ENCODE results near the gene CLDN19. TPM values are rescaled to one million over a fixed set of nuclear protein-coding genes. Genes with fewer than 3 reads are reported as not detected.

CLDN19 gene
- total RNA-seq, 1 experiment from 2014 or later, result 12.5 TPM

GRCh38 chr1:42698081-42698813 is 41.8 kb downstream of the CLDN19 start:
- Histone ChIP-seq H3K9ac (ENCODE audit: extremely low read depth, insufficient read length, low read length) (no peak overlapping the region), H2AK5ac (ENCODE audit: insufficient read length, low read length) (no peak overlapping the region), H2BK20ac (ENCODE audit: low read depth, low read length, poor library complexity, severe bottlenecking) (no peak overlapping the region), H4K8ac (replicated peaks; ENCODE audit: insufficient read length, low read depth, low read length) (no peak overlapping the region), H3K79me1 (ENCODE audit: insufficient read depth, low read depth, low read length, poor library complexity, severe bottlenecking) (peaks cover 3% of the 10 kb centered on the region), H4K5ac (ENCODE audit: insufficient read length, low read depth, low read length) (no peak overlapping the region), H4K91ac (ENCODE audit: insufficient read length, low read depth, low read length) (no peak overlapping the region), H3K23ac (ENCODE audit: insufficient read length, low read depth, low read length) (no peak overlapping the region), H2BK120ac (ENCODE audit: low read depth, low read length, poor library complexity, severe bottlenecking) (no peak overlapping the region), H3K23me2 (ENCODE audit: insufficient read length, low read depth, low read length, poor library complexity, severe bottlenecking) (no peaks in the 10 kb centered on the region), H3K4me1 (ENCODE audit: insufficient read depth, low read length) (no peaks in the 10 kb centered on the region), H3K4me2 (ENCODE audit: insufficient read depth, insufficient read length, low read length) (no peak overlapping the region), H3K14ac (ENCODE audit: insufficient read depth, low read length) (no peak overlapping the region), H2BK15ac (ENCODE audit: low read depth, low read length) (no peak overlapping the region), H3K56ac (ENCODE audit: insufficient read length, low read depth, low read length) (no peak overlapping the region), H2BK12ac (ENCODE audit: insufficient read length, low read depth, low read length) (no peak overlapping the region), H3K27me3 (ENCODE audit: insufficient read depth, low read length) (no peaks in the 10 kb centered on the region), H2AFZ (ENCODE audit: low read length) (no peak overlapping the region), H2BK5ac (ENCODE audit: insufficient read length, low read length) (no peak overlapping the region), H3K9me3 (ENCODE audit: control insufficient read depth, low read depth, low read length) (no peaks in the 10 kb centered on the region), H3K79me2 (ENCODE audit: insufficient read depth, low read length) (peaks cover 9% of the 10 kb centered on the region; the same call in 1 of the 2 replicates), H3K18ac (ENCODE audit: insufficient read length, low read depth, low read length) (no peak overlapping the region), H4K20me1 (ENCODE audit: control insufficient read depth, insufficient read depth, insufficient read length) (no peaks in the 10 kb centered on the region), H3K27ac (ENCODE audit: insufficient read length, low read depth, low read length) (no peak overlapping the region), H3T11ph (ENCODE audit: low read length) (no peak overlapping the region), H3K4ac (ENCODE audit: low read depth, low read length) (no peak overlapping the region)
- H3K9me3 Mint-ChIP-seq, result no peaks in the 10 kb centered on the region
- WGBS (ENCODE audit: extremely low coverage, insufficient read length, low lambda C conversion rate), result no CpG with 5 or more reads among the region's 4 CpGs
- H3K36me3 Mint-ChIP-seq (ENCODE audit: insufficient read depth in 1 of 3, low read depth in 3 of 3), result peaks cover 80 to 98% (median 98%) of the 10 kb centered on the region in 3 experiments
- TF ChIP-seq CTCF (conservative IDR thresholded peaks at IDR 0.05), result no peak
- H3K27me3 Mint-ChIP-seq (ENCODE audit: low read depth), result peaks cover 1% of the 10 kb centered on the region
- no peak for DNase-seq
- no peaks in the 10 kb centered on the region; a peak in 1 of 4 replicates for H3K4me1 Mint-ChIP-seq
- no peak overlapping the region for H3K27ac Mint-ChIP-seq
- no peak overlapping the region for H3K4me3 Mint-ChIP-seq

All from H9 (cell line).